Hematopoietic multipotent progenitor cell treated with erythropoietin and hydrocortisone succinate and interleukin-3 and kit ligand, for 6 days (in vitro differentiated cells): ENCODE data around the gene INPP5D.

Experiments used
- DNase-seq: peaks from one replicate; pipeline ENCODE4 v3.0.0-alpha.2; 2015

INPP5D gene

DNA sequence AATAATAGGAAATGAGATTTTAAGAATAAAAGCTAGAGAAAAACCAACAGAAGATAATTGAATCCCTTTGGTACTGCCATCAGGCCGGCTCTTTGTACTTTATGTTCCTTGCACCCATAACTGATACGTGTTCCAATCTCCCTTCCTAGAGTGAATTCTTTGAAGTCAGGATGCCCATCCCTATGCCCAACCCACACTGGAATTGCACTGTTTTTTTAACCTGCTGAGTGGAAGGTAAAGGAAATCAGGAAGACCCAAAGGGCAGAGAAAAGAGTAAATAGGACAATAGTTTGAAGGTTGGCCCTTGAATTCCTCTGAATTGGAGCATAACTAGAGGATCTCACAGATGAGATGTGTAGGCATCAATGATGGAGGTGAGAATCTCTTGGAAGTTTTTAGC, 187.0 kb downstream of the INPP5D start:
- no peak for DNase-seq

DNA sequence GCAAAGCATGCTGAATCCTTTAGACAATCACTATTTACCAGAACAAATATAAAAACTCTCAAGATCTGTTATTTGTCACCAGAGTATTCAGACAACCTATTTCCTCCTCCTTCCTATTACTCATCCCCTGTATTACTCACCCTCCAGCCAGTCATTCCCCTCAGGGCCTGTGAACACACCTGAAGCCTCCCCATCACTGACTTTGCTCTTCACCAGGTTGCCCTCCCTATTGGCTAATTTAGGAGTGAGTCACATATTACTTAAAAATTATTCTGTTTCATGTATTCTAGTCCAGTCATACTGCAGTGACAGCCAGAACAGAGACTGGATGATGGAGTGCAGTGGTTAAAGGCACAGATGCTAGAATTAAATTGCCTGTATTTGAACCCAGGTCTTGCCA, 187.6 kb downstream of the INPP5D start:
- DNase-seq, result no peak

DNA sequence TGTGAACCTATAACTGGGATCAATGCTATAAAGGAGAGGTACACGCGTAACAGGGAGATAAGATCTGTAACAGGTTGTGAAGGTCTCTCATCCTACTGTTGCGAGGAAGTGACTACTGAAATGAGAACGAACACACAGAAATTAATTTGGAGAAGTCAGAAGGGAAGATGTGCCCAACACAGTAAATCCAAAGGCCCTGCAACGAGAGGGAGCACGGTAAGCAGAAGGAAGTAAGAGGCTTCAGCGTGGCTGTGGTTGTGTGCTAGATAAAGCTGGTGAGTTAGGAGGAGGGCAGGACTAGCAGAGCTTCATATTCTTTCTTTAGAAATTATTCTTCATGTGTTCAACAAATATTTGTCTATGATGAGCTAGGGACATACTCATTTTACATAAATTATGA, 188.9 kb downstream of the INPP5D start:
- DNase-seq, result peak; percentile 79

DNA sequence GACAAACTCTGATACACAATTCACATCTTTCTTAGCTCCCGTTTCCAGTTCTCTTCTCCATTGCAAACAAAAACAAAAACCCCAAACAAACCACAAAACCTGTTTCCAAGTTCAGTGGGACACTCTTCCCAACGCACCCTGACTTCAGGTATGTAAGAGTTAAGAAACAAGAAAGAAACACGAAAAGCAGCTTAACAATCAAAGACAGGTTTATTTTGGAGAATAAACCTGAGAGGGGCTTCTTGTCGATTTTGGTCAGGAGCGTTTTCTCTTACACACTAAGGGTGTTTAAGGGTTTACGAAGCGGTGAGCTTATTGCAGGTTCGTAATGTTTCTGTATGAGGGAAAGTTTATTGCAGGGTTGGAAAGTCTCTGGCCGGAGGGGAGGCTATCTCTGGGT, 190.4 kb downstream of the INPP5D start:
- DNase-seq, result no peak

DNA sequence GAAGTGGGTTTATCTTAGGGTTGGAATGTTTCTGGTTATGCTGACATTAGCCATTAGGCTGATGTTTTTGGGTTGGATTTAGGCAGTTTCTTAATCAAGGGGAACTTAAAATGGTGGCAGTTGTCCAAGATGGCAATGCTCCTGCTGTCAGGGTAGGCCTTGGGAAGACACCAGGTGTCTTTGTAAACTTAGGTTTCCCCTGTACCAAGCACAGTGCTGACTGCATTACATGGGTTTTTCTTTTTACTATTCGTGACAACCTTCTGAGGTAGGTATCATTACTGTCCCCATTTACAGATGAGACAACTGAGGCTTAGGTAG, 190.8 kb downstream of the INPP5D start:
- DNase-seq, result no peak

DNA sequence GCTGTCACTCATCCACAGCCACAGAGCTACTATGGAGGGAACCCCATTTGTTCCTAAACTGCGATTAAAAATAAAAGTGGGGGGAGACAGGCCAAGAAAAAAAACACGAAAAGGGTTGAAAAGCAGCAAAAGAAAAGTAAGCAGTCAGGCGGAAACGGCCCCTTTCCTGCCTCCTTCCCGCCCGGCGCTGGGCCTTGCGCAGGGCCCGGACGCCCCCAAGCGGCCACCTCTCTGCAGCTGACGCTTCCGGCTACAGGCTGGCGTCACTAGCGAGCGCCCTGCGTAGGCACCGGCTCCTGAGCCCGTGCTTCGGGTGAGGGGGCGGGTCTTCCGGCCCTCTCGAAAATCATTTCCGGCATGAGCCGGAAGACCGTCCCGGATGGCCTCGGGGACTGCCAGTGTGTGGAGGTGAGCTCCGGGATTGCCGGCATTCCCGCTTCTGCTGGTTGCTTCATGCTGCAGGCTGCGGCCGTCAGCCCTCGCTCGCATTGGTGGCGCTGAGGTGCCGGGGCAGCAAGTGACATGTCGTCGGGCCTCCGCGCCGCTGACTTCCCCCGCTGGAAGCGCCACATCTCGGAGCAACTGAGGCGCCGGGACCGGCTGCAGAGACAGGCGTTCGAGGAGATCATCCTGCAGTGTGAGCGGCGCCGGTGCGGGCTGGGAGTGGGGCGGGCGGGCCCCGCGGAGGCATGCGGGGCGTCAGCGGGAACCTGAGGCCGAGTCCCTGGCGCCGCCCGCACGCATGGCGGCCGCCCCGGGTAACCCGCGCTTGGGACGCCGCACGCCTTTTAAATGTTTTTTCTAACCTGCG, 191.4 kb downstream of the INPP5D start, which contains the start of gene ATG16L1:
Gene ATG16L1, plus strand, starts transcription at position 368 of the 811 bp plus-strand sequence. Its CDS starts 155 bp downstream, at position 523.
- DNase-seq, result peak; percentile 98

DNA sequence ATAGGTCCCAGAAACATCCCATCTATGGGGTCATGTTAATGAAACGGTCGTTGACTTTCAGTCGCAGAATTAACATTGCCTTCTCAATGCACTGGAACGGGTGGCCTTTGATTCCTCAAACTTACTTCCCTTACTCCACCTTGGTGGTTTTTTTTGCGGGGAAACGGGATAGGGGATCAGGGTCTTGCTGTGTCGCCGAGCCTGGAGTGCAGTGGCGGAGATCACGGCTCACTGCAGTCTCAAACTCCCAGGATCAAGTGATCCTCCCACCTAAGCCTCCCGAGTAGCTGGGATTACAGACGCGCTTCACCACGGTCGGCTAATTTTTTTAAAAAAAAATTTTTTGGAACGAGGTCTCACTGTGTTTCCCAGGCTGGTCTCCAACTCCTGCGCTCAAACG, 192.1 kb downstream of the INPP5D start:
- no peak for DNase-seq

DNA sequence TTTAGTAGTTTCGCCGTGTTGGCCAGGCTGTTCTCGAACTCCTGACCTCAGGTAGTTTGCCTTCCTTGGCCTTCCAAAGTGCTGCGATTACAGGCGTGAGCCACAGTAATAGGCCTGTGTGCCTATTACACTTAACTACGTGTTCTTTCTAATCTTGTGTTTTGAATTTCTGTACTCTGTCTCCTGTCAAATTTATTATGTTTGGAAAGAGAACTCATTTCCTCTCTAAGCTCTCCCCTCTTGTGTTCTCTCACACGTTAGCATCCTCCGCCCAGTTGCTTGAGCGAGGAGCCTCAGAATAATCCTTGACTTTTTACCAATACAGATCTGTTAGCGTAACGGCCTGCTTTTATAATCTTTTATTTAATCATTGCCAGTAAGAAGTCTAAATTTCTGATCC, 195.0 kb downstream of the INPP5D start:
- no peak for DNase-seq

DNA sequence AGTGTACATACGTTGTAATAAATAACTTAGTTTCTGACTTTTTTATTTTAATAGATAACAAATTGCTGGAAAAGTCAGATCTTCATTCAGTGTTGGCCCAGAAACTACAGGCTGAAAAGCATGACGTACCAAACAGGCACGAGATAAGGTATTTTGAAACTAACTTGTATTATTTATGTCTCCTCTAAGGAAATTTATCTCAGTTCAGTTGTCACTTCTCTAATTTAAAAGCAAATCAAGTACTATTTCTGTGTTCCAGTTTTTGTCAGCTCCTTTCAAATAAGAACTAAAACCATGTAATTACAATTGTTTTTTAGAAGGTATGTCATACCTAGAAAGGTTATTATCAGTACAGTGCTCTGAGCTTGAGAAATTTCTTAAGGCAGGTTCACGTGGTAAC, 195.9 kb downstream of the INPP5D start:
- DNase-seq, result no peak
